ENCODE measurements around the gene HUNK. TPM values are rescaled to one million over a fixed set of nuclear protein-coding genes. Genes with fewer than 3 reads are reported as not detected.

Gene HUNK
- total and polyA plus RNA-seq, 2 experiments from 2014 or later, result 1.6 to 5.1 TPM

GRCh38 chr21:32015461-32016139 is 142.8 kb downstream of the HUNK start:
- no peak overlapping the region for H3K4me2 ChIP-seq
- H3K27me3 ChIP-seq (ENCODE audit: insufficient read depth), result no peaks in the 10 kb centered on the region
- no peaks in the 10 kb centered on the region for H3K9me2 ChIP-seq (ENCODE audit: insufficient read depth)
- ATAC-seq, result no peak
- no peak for DNase-seq (ENCODE audit: low spot score)
- Mint-ChIP-seq H3K27ac (no peak overlapping the region), H3K27me3 (ENCODE audit: insufficient read depth, low read depth, poor library complexity) (no peaks in the 10 kb centered on the region), H3K36me3 (ENCODE audit: low read depth) (no peaks in the 10 kb centered on the region), H3K9me3 (0 out of 3 replicates have a peak, but pooled peaks cover 2% of the 10 kb centered on the region), H3K4me1 (no peaks in the 10 kb centered on the region), H3K4me3 (no peak overlapping the region)
- no peaks in the 10 kb centered on the region for H4K20me1 ChIP-seq (replicated peaks; ENCODE audit: insufficient read depth)
- H3F3A ChIP-seq (replicated peaks; ENCODE audit: low read depth), result no peaks in the 10 kb centered on the region
- TF ChIP-seq POLR2AphosphoS5 (IDR thresholded peaks at IDR 0.05; ENCODE audit: low read depth) (no peak), STAT1 (IDR thresholded peaks at IDR 0.05; ENCODE audit: unreplicated experiment) (no peak), EZH2phosphoT487 (IDR thresholded peaks at IDR 0.05; ENCODE audit: unreplicated experiment) (no peak), ZNF114 (CRISPR knock-in tag; IDR thresholded peaks at IDR 0.05) (no peak), EZH2 (IDR thresholded peaks at IDR 0.05; ENCODE audit: low read depth, unreplicated experiment) (no peak), CTCF (conservative IDR thresholded peaks at IDR 0.05; ENCODE audit: low read depth in 2 of 2) (no peak), NANOG (IDR thresholded peaks at IDR 0.05; ENCODE audit: borderline replicate concordance) (no peak), ETS1 (IDR thresholded peaks at IDR 0.05) (no peak), ZNF331 (CRISPR knock-in tag; IDR thresholded peaks at IDR 0.05; ENCODE audit: low read depth) (no peak), CREB1 (CRISPR knock-in tag; IDR thresholded peaks at IDR 0.05; ENCODE audit: low read depth) (no peak), ZNF462 (CRISPR knock-in tag; IDR thresholded peaks at IDR 0.05) (no peak), JUNB (IDR thresholded peaks at IDR 0.05; ENCODE audit: unreplicated experiment) (no peak), REST (IDR thresholded peaks at IDR 0.05; ENCODE audit: unreplicated experiment) (no peak)
- H3K4me3 ChIP-seq, result no peak overlapping the region
- no peaks in the 10 kb centered on the region for H3K79me2 ChIP-seq (replicated peaks; ENCODE audit: insufficient read depth)
- H3K27ac ChIP-seq (ENCODE audit: low read depth), result no peak overlapping the region
- H3K4me1 ChIP-seq (ENCODE audit: insufficient read depth), result no peaks in the 10 kb centered on the region
- H2AFZ ChIP-seq, result no peak overlapping the region
- no peaks in the 10 kb centered on the region for H3K36me3 ChIP-seq (ENCODE audit: insufficient read depth)
